Measurements from ENCODE around the gene CD300A. TPM values are rescaled to one million over a fixed set of nuclear protein-coding genes. Genes with fewer than 3 reads are reported as not detected.

The CD300A gene
- total RNA-seq, 1 experiment from 2014 or later = 0.71 TPM

DNA sequence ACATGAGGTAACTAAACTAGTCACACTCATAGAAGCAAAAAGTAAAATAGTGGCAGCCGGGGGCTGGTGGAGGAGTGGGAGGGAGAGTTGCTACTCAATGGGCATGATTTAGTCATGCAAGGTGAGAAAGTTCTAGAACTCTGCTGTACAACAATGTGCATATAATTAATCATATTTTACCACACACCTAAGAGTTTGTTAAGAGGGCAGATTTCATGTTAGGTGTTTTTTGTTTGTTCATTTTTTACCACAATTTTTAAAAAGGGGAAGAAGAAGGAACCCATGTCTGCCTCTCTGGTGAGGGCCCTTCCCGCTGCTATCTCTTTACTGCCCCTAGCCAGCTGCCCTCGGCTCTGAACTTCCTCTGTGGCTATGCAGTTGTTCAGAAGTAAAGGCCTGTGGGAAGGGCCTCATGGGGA lies 53.6 kb downstream of the CD300A start:
- no peak overlapping the region for H3K9ac ChIP-seq (ENCODE audit: low read length)
- ATAC-seq (no peak), DNase-seq (ENCODE audit: low read depth, low spot score) (no peak)
- TF ChIP-seq CEBPB (IDR thresholded peaks at IDR 0.05; ENCODE audit: low read depth) = no peak
- TF ChIP-seq FOSL1 (IDR thresholded peaks at IDR 0.05; ENCODE audit: low read depth) = no peak
- no peak for TF ChIP-seq CBX3 (IDR thresholded peaks at IDR 0.05; ENCODE audit: low read depth)
- no peak for TF ChIP-seq ZFX (IDR thresholded peaks at IDR 0.05)
- TF ChIP-seq, protein P1, sequence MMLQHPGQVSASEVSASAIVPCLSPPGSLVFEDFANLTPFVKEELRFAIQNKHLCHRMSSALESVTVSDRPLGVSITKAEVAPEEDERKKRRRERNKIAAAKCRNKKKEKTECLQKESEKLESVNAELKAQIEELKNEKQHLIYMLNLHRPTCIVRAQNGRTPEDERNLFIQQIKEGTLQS (IDR thresholded peaks at IDR 0.05) = no peak
- TF ChIP-seq, protein P2, sequence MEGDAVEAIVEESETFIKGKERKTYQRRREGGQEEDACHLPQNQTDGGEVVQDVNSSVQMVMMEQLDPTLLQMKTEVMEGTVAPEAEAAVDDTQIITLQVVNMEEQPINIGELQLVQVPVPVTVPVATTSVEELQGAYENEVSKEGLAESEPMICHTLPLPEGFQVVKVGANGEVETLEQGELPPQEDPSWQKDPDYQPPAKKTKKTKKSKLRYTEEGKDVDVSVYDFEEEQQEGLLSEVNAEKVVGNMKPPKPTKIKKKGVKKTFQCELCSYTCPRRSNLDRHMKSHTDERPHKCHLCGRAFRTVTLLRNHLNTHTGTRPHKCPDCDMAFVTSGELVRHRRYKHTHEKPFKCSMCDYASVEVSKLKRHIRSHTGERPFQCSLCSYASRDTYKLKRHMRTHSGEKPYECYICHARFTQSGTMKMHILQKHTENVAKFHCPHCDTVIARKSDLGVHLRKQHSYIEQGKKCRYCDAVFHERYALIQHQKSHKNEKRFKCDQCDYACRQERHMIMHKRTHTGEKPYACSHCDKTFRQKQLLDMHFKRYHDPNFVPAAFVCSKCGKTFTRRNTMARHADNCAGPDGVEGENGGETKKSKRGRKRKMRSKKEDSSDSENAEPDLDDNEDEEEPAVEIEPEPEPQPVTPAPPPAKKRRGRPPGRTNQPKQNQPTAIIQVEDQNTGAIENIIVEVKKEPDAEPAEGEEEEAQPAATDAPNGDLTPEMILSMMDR (IDR thresholded peaks at IDR 0.05 in 2 of 3, conservative IDR thresholded peaks at IDR 0.05 in 1 of 3; ENCODE audit: borderline replicate concordance in 1 of 3, insufficient read depth in 1 of 3, low read depth in 2 of 3, low read length in 2 of 3) = no peak
- no peak for TF ChIP-seq EZH2 (IDR thresholded peaks at IDR 0.05)
- no peak for TF ChIP-seq SRF (IDR thresholded peaks at IDR 0.05; ENCODE audit: low read depth)
- no peak for TF ChIP-seq EZH2phosphoT487 (IDR thresholded peaks at IDR 0.05; ENCODE audit: borderline replicate concordance)
- TF ChIP-seq, protein P3, sequence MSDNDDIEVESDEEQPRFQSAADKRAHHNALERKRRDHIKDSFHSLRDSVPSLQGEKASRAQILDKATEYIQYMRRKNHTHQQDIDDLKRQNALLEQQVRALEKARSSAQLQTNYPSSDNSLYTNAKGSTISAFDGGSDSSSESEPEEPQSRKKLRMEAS (IDR thresholded peaks at IDR 0.05) = no peak
- no peak for TF ChIP-seq YY1 (IDR thresholded peaks at IDR 0.05; ENCODE audit: extremely low read depth, insufficient replicate concordance, low read depth, low read length)
- TF ChIP-seq RAD21 (IDR thresholded peaks at IDR 0.05; ENCODE audit: low read depth) = no peak
- TF ChIP-seq, protein P4, sequence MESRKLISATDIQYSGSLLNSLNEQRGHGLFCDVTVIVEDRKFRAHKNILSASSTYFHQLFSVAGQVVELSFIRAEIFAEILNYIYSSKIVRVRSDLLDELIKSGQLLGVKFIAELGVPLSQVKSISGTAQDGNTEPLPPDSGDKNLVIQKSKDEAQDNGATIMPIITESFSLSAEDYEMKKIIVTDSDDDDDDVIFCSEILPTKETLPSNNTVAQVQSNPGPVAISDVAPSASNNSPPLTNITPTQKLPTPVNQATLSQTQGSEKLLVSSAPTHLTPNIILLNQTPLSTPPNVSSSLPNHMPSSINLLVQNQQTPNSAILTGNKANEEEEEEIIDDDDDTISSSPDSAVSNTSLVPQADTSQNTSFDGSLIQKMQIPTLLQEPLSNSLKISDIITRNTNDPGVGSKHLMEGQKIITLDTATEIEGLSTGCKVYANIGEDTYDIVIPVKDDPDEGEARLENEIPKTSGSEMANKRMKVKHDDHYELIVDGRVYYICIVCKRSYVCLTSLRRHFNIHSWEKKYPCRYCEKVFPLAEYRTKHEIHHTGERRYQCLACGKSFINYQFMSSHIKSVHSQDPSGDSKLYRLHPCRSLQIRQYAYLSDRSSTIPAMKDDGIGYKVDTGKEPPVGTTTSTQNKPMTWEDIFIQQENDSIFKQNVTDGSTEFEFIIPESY (IDR thresholded peaks at IDR 0.05; ENCODE audit: extremely low read depth, insufficient replicate concordance, low read length) = no peak
- no peak for TF ChIP-seq POLR2A (IDR thresholded peaks at IDR 0.05; ENCODE audit: borderline replicate concordance, extremely low read depth, insufficient read depth, insufficient read length)
- no peak for TF ChIP-seq JUND (IDR thresholded peaks at IDR 0.05)
- no peak for TF ChIP-seq SP1 (IDR thresholded peaks at IDR 0.05; ENCODE audit: low read depth)
- H3K27me3 ChIP-seq (ENCODE audit: insufficient read depth, low read length) = peaks cover 33% of the 10 kb centered on the region
- H3K36me3 ChIP-seq (ENCODE audit: control insufficient read depth in 1 of 2, insufficient read depth in 2 of 2, low read length in 2 of 2) = no peaks in the 10 kb centered on the region
- ChIA-PET CTCF (no interaction called here), RAD21 (ENCODE audit: low non-redundant PET in 1 of 2, low total read pairs in 2 of 2, uncharacterized antibody in 2 of 2, unreplicated experiment in 2 of 2) (no interaction called here), POLR2A (no interaction called here)
- intact Hi-C loops (cut with micrococcal nuclease) = no loop called here
- no peaks in the 10 kb centered on the region for H3K4me1 ChIP-seq (ENCODE audit: control insufficient read depth in 1 of 2, insufficient read depth in 2 of 2, low read length in 2 of 2)
- no peaks in the 10 kb centered on the region for H4K20me1 ChIP-seq (ENCODE audit: insufficient read depth)
- no peak overlapping the region for H2AFZ ChIP-seq (ENCODE audit: low read depth, low read length, poor library complexity, severe bottlenecking)
- no peak overlapping the region for H3K4me2 ChIP-seq (ENCODE audit: low read length)
- H3K4me3 ChIP-seq (replicated peaks in 1 of 2; ENCODE audit: low read depth in 1 of 2, low read length in 2 of 2) = no peak overlapping the region
- no TSS peak for BruUV-seq (replicated peaks)
- no peak overlapping the region for H3K27ac ChIP-seq (ENCODE audit: low read depth, low read length)
- peaks cover 0 to 2% of the 10 kb centered on the region in 2 experiments; a peak in 1 of 4 replicates for H3K9me3 ChIP-seq (ENCODE audit: control insufficient read depth in 1 of 2, insufficient read depth in 1 of 2, low read depth in 1 of 2, low read length in 2 of 2)
- H3K9me2 ChIP-seq (ENCODE audit: insufficient read depth) = no peaks in the 10 kb centered on the region
- no peaks in the 10 kb centered on the region for H3K79me2 ChIP-seq (ENCODE audit: insufficient read depth, low read length)
